ENCODE data around the gene DLG2.

The DLG2 gene

DNA sequence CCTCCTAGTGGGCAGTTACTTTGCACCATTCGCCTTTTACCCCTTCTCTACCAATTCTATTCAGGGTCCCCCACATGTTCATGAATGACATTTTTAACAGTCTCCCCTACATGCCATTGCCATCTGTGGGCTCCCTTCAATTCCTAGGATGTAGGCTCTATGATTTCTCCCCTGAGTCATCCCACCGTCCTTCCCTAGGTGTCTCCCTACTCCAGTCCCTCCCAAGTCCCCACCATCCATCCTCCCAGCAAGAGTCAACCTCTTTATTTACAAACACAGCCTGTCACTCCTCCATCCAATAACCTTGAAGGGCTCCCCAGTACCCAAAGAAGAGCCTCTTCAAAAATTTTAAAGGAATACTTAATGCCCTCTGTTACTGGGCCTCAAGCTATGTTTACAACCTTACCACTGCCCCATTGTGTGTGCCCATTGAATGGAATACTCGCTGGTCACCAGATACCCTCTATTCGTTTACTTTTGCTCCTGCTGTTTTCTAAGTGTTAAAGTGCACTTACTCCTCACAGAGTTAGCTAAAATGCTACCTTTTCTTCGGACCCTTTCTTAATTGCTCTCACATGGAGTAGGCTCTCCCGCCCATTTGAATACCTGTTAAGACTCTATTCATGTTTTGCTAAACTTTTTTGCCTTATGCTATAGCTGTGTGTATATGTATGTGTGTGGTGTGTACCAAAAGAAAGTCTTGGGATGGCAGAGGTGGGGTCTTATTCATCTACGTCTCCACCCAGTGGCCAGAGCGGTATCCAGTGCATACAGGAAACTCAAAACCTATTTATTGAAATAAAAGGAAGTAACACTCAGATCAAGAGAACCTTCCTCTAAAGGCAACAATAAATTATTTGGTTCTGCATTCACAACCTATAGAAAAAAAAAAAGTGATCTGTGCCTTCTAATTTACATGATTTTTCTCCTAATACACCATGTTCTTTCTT, 2105.2 kb downstream of the DLG2 start:
- DNase-seq (ENCODE audit: low read depth), result no peak

DNA sequence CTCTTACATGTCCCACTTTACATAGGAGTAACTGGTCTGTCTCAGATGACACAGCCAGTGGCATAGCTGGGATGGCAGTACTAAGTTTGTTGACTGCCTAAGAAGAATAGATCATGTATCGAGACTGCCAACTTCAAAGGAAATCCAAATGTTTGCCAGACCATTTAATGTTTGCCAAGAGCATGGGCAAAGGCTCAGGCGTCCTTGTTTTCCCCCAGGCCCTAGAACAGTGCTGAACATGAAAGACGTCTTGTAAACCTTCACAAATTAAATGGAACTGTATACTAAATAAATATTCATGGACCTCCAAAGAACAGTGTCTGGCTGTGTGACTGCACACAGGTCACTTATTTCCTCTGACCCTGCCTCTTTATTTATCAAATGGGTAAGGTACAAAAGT, 2106.3 kb downstream of the DLG2 start:
- no peak for DNase-seq (ENCODE audit: low read depth)

DNA sequence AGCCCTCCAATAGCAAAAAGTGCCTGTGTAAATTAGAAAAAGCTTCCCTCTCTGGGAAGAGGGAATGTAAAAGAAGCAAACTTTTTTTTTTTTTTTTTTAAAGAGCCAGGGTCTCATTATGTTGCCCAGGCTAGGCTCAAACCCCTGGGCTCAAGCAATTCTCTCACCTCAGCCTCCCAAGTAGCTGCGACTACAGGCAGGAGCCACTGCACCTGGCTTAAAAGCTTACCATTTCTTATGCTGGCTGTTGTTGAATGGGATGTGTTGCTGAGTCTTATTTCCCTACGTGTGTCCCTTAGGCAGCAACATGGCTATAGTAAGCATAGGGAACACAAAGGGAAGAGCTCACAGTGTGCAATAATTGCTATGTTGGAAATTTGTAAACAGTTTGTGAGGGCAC, 2115.5 kb downstream of the DLG2 start:
- no peak for DNase-seq (ENCODE audit: low read depth)

GRCh38 chr11:83510530-83511460, 2116.3 kb downstream of the DLG2 start:
- DNase-seq (ENCODE audit: low read depth), result no peak

DNA sequence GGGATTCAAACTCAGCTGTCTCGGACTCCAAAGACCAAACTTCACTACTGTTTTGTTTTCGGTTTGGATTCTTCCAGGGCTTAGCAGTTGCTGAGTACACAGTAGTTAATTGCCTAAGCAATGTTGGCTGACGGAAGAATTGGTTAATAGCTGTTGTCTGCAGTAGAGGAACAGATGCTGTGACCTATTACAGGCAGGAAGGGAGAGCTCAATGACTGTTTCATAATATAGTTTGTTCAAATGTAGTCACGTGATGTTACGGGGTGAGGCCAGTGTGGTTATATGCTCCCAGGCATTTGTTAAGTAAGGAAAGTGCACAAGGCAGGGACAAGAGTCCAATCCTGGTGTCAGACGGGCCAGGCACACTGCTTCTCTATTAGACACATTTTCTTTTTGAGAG, 2118.3 kb downstream of the DLG2 start:
- no peak for DNase-seq (ENCODE audit: low read depth)

DNA sequence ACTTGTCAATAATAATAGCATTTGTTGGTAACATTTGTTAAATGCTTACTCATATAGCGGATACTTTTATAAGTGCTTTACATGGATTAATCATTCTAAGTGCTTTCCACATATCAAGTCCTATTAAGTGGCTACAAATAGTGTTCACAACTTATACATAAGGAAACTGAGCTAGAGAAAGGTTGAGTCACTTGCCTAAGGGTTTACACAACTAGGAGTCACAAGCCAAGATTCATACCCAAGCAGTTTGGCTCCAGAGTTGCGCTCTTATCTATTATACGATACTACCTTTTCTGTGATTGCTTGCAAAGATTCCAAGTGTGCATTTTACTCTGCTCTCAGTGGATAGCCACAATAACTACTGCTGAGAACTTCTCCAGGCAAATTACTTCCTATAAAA, 2125.1 kb downstream of the DLG2 start:
- DNase-seq (ENCODE audit: low read depth), result no peak

- DNase-seq (ENCODE audit: low read depth), result no peak
Measured at GRCh38 chr11:83493917-83494316, 2133.2 kb downstream of the DLG2 start.

DNA sequence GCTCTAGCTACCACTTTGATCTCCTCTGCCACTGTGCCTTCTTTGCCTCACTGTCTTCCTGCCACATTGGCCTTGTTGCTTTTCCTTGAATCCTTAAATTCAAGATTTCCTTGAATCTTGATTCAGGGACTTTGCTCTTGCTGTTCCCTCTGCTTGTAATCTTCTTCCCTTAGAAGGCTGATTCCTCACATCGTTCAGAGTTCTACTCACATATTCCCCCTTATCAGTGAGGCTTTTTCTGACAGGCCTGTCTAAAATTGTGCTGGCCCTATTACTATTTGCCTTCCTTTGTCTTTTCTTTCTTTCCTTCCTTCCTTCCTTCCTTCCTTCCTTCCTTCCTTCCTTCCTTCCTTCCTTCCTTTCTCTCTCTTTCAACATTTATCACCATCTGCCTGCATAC, 2134.1 kb downstream of the DLG2 start:
- DNase-seq (ENCODE audit: low read depth), result no peak

- DNase-seq (ENCODE audit: low read depth), result no peak
Measured at GRCh38 chr11:83483808-83484207, 2143.3 kb downstream of the DLG2 start.

- no peak for DNase-seq (ENCODE audit: low read depth)
Measured at GRCh38 chr11:83480811-83481210, 2146.3 kb downstream of the DLG2 start.

DNA sequence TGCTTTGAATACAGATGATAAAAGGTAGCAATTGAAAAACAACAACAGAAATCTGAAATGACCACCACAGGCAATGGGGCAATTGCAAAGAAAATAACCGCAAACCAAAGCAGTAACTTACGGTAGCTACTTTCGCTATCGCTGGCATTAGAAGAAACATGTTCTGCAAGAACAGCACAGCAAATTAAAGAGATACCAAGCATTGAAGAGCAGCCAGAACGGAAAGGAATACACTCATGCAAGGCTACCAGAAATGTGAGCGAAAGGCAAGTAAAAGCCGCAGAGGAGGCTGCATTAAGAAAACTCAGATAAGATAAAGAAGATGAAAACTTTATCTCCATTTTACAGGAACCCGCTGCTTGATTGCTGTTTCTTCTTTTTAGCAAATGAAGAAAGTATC, 2146.9 kb downstream of the DLG2 start:
- no peak for DNase-seq (ENCODE audit: low read depth)

GRCh38 chr11:83477772-83478171, 2149.4 kb downstream of the DLG2 start:
- DNase-seq (ENCODE audit: low read depth), result no peak

DNA sequence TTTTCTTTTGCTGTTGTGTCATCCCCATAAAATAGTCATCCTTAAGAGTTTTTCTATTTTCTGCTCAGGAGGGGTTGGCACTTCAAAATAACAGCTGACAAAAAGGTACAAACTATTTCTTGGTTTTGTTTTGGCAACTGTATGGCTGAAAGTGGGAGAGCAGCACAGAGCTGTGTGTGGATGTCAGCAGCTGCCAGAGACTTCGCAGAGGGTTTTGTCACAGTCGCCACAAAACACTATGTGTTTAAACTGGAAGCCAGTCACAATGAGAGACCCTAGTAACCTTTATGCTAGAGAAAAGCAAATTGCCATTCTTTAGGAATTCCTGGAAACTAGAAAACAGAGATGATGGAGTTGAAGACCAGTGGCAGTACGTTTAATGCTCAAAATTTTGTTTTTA, 2151.4 kb downstream of the DLG2 start:
- no peak for DNase-seq (ENCODE audit: low read depth)

- no peak for DNase-seq (ENCODE audit: low read depth)
Measured at GRCh38 chr11:83473743-83474142, 2153.4 kb downstream of the DLG2 start.

DNA sequence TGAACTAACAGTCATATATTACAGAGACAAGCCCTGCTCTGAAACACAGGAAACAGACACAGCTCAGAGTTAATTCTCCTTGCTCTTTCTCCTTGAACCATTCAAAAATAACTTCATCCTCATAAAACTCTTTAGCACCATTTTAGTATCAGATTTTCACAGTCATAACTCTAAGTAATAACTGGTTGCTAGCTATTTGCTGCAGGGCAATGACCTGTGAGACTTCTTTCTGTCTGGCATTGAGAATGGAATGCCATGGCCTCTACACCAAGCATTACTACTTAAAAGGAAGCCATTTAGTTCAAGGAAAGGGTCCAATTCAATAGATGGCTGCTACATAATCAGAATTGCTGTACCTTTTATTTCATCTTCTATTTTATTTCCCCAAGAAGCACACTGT, 2154.3 kb downstream of the DLG2 start:
- no peak for DNase-seq (ENCODE audit: low read depth)

DNA sequence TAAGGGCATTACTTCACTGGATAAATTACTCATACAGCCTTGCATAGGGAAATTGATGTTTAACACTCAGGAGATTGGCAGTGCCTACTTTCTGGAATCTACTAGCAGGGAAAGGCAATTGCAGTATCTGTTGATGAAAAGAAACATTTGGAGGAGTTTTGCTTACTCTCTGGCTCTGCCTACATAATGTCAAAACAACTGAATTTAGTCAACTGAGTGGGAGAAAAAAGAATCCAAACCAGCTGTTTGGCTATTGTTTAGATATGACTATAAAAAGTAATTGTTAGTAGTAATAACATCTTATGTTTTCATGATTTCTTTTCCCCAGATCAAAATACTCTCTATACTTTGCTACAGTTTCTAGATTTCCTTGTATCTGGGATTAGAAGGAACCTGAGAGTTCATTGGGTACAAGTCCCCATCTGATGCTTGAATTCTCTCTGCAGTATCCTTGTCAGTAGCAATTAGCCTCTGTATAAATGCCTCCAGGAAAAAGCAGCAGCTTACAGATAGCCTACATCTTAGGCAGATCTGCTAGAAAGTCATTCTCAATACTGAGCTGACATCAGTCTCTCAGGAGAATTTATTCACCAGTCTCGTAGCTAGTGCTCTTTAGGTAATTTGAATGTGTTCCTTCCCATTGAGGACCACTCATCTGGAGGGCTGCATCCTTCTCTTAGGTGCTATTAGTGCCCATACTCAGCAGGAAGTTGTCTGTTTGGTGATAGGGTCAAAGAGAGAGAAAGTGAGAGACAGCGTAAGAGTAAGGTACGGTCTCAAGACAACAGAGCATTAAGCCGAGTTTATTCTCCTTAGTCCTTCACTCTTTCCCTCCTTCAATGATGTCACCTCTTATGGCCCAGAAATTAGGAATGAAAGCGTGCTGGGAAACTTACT, 2155.1 kb downstream of the DLG2 start:
- no peak for DNase-seq (ENCODE audit: low read depth)

GRCh38 chr11:83467837-83468236, 2159.3 kb downstream of the DLG2 start:
- no peak for DNase-seq (ENCODE audit: low read depth)

DNA sequence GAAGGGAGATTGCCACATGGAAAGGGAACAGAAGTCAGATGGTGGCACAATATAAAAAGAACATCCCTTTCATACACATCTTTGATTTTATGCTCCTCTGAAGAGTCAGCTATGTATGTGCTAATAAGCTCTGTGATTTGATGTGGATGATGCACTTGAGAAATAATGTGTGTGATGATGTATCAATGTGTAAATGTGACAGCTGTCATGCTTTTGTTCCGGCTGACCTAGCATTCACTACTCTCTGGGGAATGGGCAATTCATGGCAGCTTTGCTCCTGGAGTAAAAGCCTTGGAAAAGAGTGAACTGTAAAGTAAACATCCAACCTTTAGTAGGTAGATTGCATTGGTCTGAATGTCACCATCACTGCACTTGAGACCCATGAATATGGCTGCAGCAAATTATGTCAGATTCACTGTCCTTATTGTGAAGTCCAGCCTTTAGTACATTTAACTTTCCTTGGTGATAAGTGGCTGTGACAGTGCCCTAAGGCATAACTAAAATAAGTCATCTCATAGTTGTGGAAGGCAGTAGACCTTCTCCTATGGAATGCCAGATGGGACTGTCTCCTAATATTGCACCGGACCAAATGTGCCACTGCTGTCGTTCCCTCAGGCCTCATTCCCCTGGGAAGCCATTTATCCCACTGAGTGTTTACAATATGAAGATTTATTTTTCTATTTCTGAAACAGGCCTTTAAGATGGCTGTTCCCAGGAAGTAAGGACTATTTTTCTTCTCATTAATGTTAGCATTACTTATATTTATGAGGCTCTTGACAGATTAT, 2162.8 kb downstream of the DLG2 start:
- DNase-seq (ENCODE audit: low read depth), result no peak

DNA sequence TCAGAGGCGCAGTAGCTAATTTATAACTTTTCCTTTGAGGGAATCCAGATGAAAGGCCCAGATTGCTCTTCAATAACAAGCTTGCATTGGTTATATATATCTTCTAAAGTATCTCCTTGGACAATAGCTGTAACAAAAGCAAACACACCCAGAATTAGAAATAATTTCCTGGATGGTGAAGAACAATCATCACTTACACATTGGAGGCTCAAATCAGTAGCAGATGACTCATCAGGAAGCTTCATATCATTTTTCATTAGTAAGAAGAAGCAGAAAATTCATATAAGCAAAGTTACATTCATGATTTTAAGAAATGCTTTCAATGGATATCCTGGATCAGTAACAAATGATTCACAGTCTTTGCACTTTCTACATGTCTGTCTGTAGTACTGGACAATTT, 2167.3 kb downstream of the DLG2 start:
- DNase-seq (ENCODE audit: low read depth), result no peak

DNA sequence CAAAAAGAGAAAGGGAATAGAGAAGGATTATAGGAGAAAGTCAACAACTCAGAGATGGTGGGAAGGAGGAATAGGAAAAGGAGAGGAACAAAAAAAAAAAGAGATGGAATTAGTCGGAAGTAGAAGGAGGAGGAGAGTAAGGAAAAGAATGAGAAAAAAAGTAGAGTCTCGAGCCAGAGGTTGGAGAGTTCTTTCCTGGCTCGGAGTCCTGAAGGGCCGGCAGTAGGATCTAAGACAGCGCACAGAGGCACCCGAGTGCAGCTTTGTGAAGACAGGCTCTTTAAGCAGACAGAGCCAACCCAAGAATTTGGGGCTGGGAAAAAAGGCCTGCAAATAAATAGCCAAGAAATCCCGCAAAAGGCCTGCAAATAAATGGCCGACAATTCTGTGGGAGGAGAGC, 2170.6 kb downstream of the DLG2 start:
- DNase-seq (ENCODE audit: low read depth), result no peak

GRCh38 chr11:83456075-83456474, 2171.1 kb downstream of the DLG2 start:
- no peak for DNase-seq (ENCODE audit: low read depth)
